ENCODE measurements around the gene CATSPERD. TPM values are rescaled to one million over a fixed set of nuclear protein-coding genes. Genes with fewer than 3 reads are reported as not detected.

CATSPERD gene
- total and polyA plus RNA-seq, 4 donors, result not detected

- no peak overlapping the region for H3K27ac ChIP-seq (ENCODE audit: low read depth in 1 of 2, low read length in 2 of 2)
- H3K27me3 ChIP-seq (ENCODE audit: control insufficient read depth in 4 of 4, insufficient read depth in 4 of 4, low read length in 3 of 4), result no peaks in the 10 kb centered on the region
- no peaks in the 10 kb centered on the region for H3K4me1 ChIP-seq (ENCODE audit: control insufficient read depth in 4 of 4, insufficient read depth in 4 of 4, low read length in 3 of 4)
- H3K9ac ChIP-seq (ENCODE audit: low read depth in 1 of 2, low read length in 2 of 2), result no peak overlapping the region
- 97% methylated on average over 40 of the region's 40 CpGs for WGBS
- no peaks in the 10 kb centered on the region for H3K9me3 ChIP-seq (ENCODE audit: control insufficient read depth in 4 of 4, low read length in 3 of 4)
- no peak for DNase-seq (ENCODE audit: low spot score)
- TF ChIP-seq EGR1 (IDR thresholded peaks at IDR 0.05; ENCODE audit: low read depth in 2 of 2) (no peak), GABPA (IDR thresholded peaks at IDR 0.05 in 1 of 2, conservative IDR thresholded peaks at IDR 0.05 in 1 of 2) (no peak), RAD21 (IDR thresholded peaks at IDR 0.05) (no peak), FOXA2 (IDR thresholded peaks at IDR 0.05) (no peak), RXRA (IDR thresholded peaks at IDR 0.05) (no peak), SP1 (IDR thresholded peaks at IDR 0.05) (no peak), MAX (IDR thresholded peaks at IDR 0.05) (no peak), ATF3 (IDR thresholded peaks at IDR 0.05) (no peak), HNF4A (conservative IDR thresholded peaks at IDR 0.05) (no peak), YY1 (IDR thresholded peaks at IDR 0.05) (no peak), JUND (IDR thresholded peaks at IDR 0.05) (no peak), CTCF (IDR thresholded peaks at IDR 0.05; ENCODE audit: low read depth, low read length, missing input control) (no peak), NR2F2 (IDR thresholded peaks at IDR 0.05) (no peak), ZBTB33 (IDR thresholded peaks at IDR 0.05) (no peak), HNF4G (IDR thresholded peaks at IDR 0.05) (no peak), TAF1 (conservative IDR thresholded peaks at IDR 0.05) (no peak)
- TF ChIP-seq, protein P1, sequence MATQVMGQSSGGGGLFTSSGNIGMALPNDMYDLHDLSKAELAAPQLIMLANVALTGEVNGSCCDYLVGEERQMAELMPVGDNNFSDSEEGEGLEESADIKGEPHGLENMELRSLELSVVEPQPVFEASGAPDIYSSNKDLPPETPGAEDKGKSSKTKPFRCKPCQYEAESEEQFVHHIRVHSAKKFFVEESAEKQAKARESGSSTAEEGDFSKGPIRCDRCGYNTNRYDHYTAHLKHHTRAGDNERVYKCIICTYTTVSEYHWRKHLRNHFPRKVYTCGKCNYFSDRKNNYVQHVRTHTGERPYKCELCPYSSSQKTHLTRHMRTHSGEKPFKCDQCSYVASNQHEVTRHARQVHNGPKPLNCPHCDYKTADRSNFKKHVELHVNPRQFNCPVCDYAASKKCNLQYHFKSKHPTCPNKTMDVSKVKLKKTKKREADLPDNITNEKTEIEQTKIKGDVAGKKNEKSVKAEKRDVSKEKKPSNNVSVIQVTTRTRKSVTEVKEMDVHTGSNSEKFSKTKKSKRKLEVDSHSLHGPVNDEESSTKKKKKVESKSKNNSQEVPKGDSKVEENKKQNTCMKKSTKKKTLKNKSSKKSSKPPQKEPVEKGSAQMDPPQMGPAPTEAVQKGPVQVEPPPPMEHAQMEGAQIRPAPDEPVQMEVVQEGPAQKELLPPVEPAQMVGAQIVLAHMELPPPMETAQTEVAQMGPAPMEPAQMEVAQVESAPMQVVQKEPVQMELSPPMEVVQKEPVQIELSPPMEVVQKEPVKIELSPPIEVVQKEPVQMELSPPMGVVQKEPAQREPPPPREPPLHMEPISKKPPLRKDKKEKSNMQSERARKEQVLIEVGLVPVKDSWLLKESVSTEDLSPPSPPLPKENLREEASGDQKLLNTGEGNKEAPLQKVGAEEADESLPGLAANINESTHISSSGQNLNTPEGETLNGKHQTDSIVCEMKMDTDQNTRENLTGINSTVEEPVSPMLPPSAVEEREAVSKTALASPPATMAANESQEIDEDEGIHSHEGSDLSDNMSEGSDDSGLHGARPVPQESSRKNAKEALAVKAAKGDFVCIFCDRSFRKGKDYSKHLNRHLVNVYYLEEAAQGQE (IDR thresholded peaks at IDR 0.05), result no peak
- H3K4me3 ChIP-seq (ENCODE audit: low read depth in 1 of 3, low read length in 3 of 3), result no peak overlapping the region
- peaks cover 22 to 57% (median 31%) of the 10 kb centered on the region in 4 donors for H3K36me3 ChIP-seq (ENCODE audit: control insufficient read depth in 4 of 4, insufficient read depth in 3 of 4, low read depth in 1 of 4, low read length in 3 of 4)
These were observed 16.3 kb upstream of the CATSPERD start for GRCh38 chr19:5703819-5704818.

Measured in liver (tissue), 9 donors.